ENCODE results near the gene KDM4B.

DNA sequence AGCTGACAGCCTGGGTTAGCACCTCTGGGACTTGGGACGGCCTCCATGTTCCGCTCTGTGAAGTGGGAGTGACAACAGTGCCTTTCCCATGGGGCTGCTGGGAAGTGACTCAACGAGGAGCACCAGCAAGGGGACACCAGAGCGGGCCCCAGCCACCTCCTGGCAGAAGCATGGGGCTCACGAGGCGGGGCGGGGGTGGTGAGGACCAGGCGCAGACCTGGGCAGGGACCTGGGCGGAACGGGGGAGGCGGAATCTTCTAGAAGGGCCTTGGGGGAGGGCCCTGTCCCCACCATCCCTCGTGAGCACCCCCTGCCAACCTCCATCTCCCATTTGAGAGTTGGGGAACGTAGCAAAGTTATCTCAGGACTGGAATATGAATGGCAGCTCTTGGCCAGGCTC, 37.9 kb downstream of the KDM4B start:
- TF ChIP-seq, protein P1, sequence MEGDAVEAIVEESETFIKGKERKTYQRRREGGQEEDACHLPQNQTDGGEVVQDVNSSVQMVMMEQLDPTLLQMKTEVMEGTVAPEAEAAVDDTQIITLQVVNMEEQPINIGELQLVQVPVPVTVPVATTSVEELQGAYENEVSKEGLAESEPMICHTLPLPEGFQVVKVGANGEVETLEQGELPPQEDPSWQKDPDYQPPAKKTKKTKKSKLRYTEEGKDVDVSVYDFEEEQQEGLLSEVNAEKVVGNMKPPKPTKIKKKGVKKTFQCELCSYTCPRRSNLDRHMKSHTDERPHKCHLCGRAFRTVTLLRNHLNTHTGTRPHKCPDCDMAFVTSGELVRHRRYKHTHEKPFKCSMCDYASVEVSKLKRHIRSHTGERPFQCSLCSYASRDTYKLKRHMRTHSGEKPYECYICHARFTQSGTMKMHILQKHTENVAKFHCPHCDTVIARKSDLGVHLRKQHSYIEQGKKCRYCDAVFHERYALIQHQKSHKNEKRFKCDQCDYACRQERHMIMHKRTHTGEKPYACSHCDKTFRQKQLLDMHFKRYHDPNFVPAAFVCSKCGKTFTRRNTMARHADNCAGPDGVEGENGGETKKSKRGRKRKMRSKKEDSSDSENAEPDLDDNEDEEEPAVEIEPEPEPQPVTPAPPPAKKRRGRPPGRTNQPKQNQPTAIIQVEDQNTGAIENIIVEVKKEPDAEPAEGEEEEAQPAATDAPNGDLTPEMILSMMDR (conservative IDR thresholded peaks at IDR 0.05) = no peak
- TF ChIP-seq ZFX (IDR thresholded peaks at IDR 0.05) = no peak

All from C4-2B (cell line).